Skeletal muscle tissue (tissue), 4 donors: Measurements from ENCODE around the gene ADAT2. TPM values are rescaled to one million over a fixed set of nuclear protein-coding genes. Genes with fewer than 3 reads are reported as not detected.

ENCODE experiments used
- H3K27ac ChIP-seq: one replicate; pipeline ENCODE4 v1.7.0; 2013; ENCODE audit warnings: mild to moderate bottlenecking, low read depth, low read length, inconsistent platforms
- H3K27me3 ChIP-seq, 3 donors: one replicate each; pipeline ENCODE4 v1.7.0; 2013; ENCODE audit warnings: low read length in 3 of 3; ENCODE audit not compliant: control insufficient read depth in 3 of 3, insufficient read depth in 3 of 3
- H3K36me3 ChIP-seq, 3 donors: one replicate each; pipeline ENCODE4 v1.7.0; 2013; ENCODE audit warnings: low read length in 3 of 3; ENCODE audit not compliant: control insufficient read depth in 3 of 3, insufficient read depth in 3 of 3
- H3K4me1 ChIP-seq, 3 donors: one replicate each; pipeline ENCODE4 v1.7.0; 2013; ENCODE audit warnings: low read length in 3 of 3, mild to moderate bottlenecking in 3 of 3; ENCODE audit not compliant: control insufficient read depth in 3 of 3, insufficient read depth in 3 of 3
- H3K4me3 ChIP-seq, 3 donors: one replicate each; pipeline ENCODE4 v1.7.0; 2013; ENCODE audit warnings: low read length in 3 of 3
- H3K9ac ChIP-seq, 3 donors: one replicate each; pipeline ENCODE4 v1.7.0; 2013; ENCODE audit warnings: low read length in 3 of 3, mild to moderate bottlenecking in 3 of 3, moderate library complexity in 2 of 3, low read depth in 1 of 3
- H3K9me3 ChIP-seq, 3 donors: one replicate each; pipeline ENCODE4 v1.7.0; 2013; ENCODE audit warnings: low read length in 3 of 3; ENCODE audit not compliant: control insufficient read depth in 3 of 3
- total RNA-seq: library from RNA; depleted of rRNA; stranded (reverse); fragments of >200 nt; gene quantifications from one replicate; pipeline ENCODE4 v1.2.3, GENCODE V29; 2014
- donor health status: Osteomylitis.

ADAT2 gene
- total RNA-seq, 1 donor from 2014 or later, result 5.7 TPM

DNA sequence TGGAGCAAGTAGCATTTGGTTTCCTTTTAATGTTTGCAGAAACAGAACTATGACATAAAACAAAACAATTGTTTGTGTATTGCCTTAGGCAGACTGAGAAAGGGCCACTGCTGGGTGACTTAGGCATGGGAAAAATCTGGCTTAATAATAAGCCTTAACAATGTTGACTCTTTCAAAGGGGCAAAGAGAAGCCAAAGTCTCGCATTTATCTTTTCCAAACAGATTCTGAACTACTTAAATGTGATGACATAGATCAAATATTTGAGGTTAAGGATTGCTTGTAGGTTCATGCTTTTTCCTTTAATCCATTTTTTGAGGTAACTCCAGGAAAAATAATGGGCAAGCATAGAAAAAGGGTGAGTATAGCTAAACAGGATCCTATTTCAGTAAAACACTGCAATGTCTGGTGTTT is 39.6 kb downstream of the ADAT2 start:
- Histone ChIP-seq H3K4me3 (no peak overlapping the region), H3K9me3 (no peaks in the 10 kb centered on the region), H3K27me3 (no peaks in the 10 kb centered on the region), H3K9ac (no peak overlapping the region), H3K4me1 (no peaks in the 10 kb centered on the region), H3K36me3 (no peaks in the 10 kb centered on the region), H3K27ac (no peak overlapping the region)

DNA sequence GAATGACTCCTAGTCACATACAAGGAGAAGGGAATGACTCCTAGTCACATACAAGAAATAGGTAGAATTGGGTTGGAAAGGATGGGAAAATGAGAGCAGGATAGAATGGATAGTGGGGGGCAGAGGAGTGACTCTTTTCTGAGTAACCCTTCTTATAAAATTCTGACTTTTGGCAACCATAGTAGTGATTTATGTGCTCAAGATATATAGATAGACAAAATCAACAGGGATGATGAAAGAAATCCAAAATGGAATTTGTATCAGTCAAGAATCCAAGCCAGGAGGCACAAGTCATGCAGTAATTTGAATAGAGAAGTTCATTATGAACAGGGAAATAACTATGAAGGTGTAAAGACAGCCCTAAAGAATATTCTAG is 41.7 kb downstream of the ADAT2 start:
- Histone ChIP-seq H3K9me3 (no peaks in the 10 kb centered on the region), H3K4me3 (no peak overlapping the region), H3K36me3 (no peaks in the 10 kb centered on the region), H3K27me3 (no peaks in the 10 kb centered on the region), H3K9ac (no peak overlapping the region), H3K4me1 (no peaks in the 10 kb centered on the region), H3K27ac (no peak overlapping the region)

DNA sequence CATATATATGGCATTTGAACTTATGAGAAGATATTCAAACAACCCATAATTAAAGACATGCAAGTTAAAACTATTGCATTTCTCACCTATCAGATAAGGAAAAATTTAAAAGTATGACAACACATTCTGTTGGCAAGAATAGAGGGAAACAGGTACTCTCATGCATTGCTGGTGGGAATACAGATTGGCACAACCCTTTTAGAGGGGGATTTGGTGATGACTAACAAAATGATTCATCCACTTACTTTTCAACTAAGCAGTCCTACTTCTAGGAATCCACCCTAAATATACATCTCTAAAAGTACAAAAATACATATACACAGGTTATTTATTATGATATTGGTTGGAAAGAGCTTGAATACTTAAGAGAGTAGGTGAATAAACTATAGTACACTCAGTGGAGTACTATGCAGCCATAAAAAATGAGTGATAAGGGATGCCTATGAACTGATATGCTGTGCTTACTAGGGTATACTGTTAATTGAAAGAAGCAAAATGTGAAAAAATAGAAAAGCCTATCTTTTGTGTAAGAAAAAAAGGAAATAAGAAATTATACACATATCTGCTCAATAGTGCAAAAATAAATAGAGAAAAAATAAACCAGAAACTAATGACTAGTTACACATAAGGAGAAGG is 42.2 kb downstream of the ADAT2 start:
- no peaks in the 10 kb centered on the region for H3K36me3 ChIP-seq
- H3K4me1 ChIP-seq, result no peaks in the 10 kb centered on the region
- H3K9ac ChIP-seq, result no peak overlapping the region
- no peak overlapping the region for H3K4me3 ChIP-seq
- no peaks in the 10 kb centered on the region for H3K27me3 ChIP-seq
- no peaks in the 10 kb centered on the region for H3K9me3 ChIP-seq
- H3K27ac ChIP-seq, result no peak overlapping the region

DNA sequence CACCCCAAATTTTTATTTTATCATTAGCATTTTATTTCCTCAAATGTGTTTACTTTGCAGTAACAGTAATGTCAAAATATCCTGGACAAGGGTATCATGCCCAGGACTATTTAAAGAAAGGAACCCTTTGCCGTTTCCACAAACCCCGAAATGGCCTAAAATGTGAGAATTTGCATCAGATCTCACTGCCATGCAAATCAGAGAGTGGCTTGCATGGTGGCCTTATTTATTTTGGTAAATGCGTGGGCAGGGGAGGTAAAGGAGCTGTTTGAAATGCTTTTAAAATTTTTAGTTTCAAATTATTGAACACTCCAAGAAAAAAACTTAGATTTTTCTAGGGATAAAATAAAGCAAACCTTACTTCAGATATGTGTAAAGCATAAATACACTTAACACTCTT is 43.8 kb downstream of the ADAT2 start:
- Histone ChIP-seq H3K9me3 (no peaks in the 10 kb centered on the region), H3K4me3 (no peak overlapping the region), H3K4me1 (no peaks in the 10 kb centered on the region), H3K27ac (no peak overlapping the region), H3K9ac (no peak overlapping the region), H3K27me3 (no peaks in the 10 kb centered on the region), H3K36me3 (no peaks in the 10 kb centered on the region)

DNA sequence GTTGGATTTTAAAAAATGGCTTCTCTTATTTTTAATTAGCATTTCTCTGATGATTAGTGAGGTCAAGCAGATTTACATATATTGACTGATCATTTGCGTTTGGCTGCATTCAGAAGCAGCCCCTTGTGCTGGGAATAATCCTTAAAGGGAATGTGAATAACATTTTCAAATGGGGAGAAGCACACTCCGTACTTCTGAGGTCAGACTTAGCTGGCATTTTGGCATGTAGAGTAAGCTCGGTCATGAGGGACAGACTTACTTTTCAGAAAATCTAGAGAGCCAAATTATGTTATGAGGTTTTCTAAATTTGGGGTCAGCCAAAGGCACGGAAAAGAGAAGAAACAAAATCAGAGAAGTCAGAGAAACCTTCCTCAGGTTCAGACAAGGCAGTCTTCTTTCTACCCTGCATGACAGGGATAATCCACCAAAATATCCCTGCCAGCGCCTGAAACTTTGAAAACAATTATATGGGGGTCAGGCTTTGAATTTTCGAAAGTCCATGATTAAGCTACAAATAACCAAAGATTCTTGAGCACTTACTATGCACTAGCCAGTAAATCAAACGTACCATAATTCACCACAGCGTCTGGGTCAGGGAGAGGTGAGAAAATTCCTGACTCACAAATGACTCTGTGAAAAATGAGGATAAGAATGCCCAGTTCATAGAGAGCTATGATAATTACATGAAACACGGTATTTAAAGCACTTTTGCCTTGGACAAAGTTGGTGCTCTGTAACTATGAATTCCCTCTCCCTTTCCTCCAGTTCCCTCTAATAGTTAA is 44.9 kb downstream of the ADAT2 start:
- Histone ChIP-seq H3K27me3 (no peaks in the 10 kb centered on the region), H3K9ac (no peak overlapping the region), H3K4me3 (no peak overlapping the region), H3K36me3 (no peaks in the 10 kb centered on the region), H3K9me3 (no peaks in the 10 kb centered on the region), H3K27ac (no peak overlapping the region), H3K4me1 (no peaks in the 10 kb centered on the region)

DNA sequence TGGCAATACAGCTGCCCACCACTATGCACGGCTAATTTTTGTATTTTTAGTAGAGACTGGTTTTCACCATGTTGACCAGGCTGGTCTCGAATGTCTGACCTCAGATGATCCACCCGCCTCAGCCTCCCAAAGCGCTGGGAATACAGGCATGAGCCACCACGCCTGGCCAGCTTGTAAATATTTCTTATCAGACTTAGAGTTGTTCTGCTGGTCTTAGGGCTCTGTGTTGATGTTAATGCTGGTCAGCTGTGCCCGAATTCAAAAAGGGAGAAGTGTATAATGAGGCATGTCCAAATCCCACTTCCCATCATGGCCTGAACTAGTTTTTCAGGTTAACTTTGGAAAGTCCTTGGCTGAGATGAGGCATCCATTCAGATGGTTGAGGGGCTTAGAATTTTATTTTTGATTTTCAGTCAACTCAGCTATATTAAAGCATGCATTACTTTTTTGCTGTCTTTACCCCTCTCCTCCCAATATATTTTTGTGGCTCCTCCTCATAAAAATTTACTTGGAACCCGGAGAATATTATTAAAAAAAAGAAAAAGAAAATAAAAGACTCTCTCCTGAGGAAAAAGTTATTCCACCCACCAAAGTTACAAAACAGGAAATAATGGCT is 47.7 kb downstream of the ADAT2 start:
- Histone ChIP-seq H3K4me1 (no peaks in the 10 kb centered on the region), H3K36me3 (no peaks in the 10 kb centered on the region), H3K27me3 (peaks cover 0 to under 1% (median 0%) of the 10 kb centered on the region in 3 donors), H3K27ac (no peak overlapping the region), H3K9ac (no peak overlapping the region), H3K4me3 (no peak overlapping the region), H3K9me3 (no peaks in the 10 kb centered on the region)

DNA sequence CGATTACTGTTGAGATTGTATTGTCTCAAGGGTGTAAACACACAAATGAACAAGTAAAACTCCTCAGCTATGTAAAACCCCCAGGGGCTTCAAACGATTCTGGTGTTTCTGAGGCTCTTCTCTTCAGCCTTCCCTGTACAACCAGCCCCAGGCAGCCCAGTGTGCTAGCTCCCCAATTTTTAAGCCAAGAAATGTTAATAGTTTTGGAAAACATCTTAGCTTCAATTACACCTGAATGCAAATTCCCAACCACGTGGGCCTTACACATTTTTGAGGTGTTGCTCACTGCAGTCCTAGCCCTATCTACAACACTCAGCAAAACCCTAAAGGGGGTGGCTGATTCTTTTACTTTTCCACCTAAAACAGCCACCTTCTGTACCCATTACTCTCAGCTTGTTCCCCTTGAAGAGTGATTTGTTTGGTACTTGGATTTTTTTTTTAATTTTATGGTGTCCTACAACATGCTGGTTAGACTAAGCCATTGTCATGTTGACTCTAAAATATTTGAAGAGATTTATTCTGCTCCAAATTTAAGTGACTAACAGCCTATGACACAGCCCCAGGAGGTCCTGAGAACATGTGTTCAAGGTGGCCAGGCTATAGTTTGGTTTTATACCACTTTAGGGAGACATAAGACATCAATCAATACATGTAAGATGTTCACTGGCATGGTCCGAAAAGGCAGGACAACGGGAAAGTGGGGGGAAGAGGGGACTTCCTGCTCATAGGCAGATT is 48.7 kb downstream of the ADAT2 start:
- H3K9ac ChIP-seq, result no peak overlapping the region
- peaks cover 0 to 8% (median 0%) of the 10 kb centered on the region in 3 donors for H3K27me3 ChIP-seq
- no peaks in the 10 kb centered on the region for H3K9me3 ChIP-seq
- no peak overlapping the region for H3K27ac ChIP-seq
- H3K4me1 ChIP-seq, result peaks cover 0 to 3% (median 3%) of the 10 kb centered on the region in 3 donors
- no peak overlapping the region for H3K4me3 ChIP-seq
- no peaks in the 10 kb centered on the region for H3K36me3 ChIP-seq

DNA sequence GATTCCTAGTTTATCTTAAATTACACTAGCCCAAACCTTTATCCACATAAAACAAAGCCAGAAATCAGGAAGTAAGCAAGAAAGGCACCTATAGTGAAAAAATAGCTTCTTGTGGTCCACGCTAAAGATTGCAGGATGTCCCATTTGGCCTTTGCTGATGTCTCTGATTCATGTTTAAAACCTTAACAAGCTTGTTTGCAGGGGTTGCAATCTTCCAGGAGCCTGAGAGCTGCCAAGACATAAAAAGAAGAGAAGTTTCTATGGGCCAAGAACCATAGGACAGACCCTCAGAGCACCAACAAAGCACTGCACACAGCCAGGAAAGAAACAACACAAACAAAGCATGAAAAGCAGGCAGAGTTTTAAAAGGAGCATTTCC is 49.4 kb downstream of the ADAT2 start:
- Histone ChIP-seq H3K27ac (no peak overlapping the region), H3K27me3 (peaks cover 0 to 8% (median 0%) of the 10 kb centered on the region in 3 donors), H3K4me1 (peaks cover 0 to 3% (median 3%) of the 10 kb centered on the region in 3 donors), H3K9ac (no peak overlapping the region), H3K9me3 (no peaks in the 10 kb centered on the region), H3K36me3 (no peaks in the 10 kb centered on the region), H3K4me3 (no peak overlapping the region)

DNA sequence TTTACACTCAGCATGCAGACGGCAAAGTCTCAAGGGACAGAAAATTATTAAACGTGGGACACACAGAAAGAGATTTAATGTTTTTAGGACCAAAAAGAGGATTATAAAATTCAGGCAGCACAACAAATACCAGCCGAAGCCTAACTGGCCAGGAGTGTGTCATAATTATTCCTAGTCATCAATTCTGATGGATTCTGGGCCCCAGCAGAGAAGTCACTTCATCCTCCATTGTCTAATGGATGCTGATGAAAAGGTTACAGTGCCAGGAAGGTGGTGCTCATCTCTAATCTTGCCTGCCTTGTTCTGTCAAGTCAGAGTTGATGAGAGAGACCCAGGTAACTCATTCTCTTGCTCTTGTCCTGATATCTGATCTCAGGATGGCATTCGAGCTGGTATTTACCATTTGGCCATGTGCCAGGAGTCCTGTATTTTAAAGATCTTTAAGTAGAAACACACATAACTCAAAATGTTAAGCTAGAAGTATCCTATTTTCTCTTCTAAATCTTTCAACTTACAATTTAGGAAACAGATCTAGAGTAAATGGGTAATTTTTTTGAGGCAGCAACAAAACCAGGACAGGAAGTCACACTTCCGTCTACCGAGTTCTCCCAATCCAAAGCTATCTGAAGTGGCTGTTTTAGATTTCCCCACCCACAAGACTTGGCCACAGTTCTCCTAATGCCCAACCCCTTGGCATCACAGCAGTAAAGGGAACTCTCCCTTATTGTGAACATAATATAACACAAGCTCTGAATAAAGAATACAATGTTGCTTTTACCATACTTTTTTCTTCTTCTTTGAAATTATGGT is 50.0 kb downstream of the ADAT2 start:
- Histone ChIP-seq H3K36me3 (no peaks in the 10 kb centered on the region), H3K27me3 (peaks cover 0 to 14% (median 0%) of the 10 kb centered on the region in 3 donors), H3K27ac (no peak overlapping the region), H3K9me3 (no peaks in the 10 kb centered on the region), H3K4me3 (no peak overlapping the region), H3K9ac (no peak overlapping the region), H3K4me1 (peaks cover 0 to 3% (median 3%) of the 10 kb centered on the region in 3 donors)
